ENCODE data around the gene ADCY5. TPM values are rescaled to one million over a fixed set of nuclear protein-coding genes. Genes with fewer than 3 reads are reported as not detected.

ADCY5 gene
- total and polyA plus RNA-seq, 2 experiments from 2014 or later = 3.1 to 4.7 TPM

DNA sequence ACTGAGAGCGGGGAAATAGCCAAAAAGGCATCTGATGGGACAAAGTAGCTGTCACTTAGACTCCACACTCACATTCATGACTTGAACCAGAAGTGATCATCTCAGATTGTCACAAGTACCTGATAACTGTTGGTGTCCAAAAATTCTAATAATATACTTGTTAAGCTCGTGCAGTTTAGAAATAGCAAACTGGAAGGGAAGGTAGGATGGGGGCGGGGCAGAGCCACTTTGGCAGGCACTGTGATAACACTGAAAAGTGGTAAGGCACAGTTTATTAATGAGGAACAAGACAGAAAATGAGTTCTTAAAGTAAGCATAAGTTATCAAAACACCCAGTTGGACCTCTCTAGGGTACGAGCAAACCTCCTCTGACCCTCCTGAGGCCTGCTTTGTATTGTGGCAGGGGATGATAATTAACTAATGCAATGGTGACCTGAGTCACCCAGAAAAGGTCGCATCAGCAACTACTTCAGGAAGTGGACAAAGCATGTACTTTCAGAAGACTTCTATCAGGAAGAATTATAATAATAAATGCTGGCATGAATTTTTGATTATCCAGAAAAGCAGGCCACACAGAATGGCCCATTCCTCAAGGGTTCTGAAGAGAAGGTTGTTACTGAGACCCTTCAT, 54.4 kb downstream of the ADCY5 start:
- H3K27ac ChIP-seq = no peak overlapping the region

DNA sequence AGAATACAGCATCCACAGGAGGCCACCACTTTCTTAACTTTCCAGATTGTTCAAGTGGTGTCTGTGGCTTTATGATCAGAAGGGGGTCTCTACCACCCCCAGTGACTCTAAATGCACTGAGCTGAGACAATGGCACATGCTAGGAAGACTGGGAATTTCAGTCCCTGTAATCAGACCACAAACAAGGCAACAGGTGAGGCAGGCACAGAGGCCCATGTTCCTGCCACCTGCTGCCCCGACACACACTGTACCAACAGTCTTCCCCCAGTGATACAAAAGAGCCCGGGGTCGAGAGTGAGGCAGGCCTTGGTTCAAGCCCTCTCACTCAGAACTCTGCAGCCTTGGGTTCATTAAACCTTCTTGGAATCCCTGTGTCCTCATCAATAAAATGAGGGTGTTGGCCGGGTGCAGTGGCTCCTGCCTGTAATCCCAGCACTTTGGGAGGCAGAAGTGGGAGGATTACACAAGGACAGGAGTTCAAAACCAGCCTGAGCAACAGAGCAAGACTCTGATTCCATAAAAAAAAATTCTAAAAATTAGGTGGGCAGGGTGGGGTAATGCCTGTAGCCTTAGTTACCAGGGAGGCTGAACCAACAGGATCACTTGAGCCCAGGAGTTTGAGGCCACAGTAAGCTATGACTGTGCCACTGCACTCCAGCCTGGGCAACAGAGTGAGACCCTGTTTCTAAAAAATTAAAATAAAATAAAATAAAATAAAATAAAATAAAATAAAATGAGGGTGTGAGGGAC, 55.8 kb downstream of the ADCY5 start:
- Histone ChIP-seq H3K4me1 (ENCODE audit: insufficient read depth) (peaks cover 8% of the 10 kb centered on the region), H3K4me2 (no peak overlapping the region), H3K4me3 (no peak overlapping the region), H3K9me3 (ENCODE audit: low read depth) (no peaks in the 10 kb centered on the region), H4K20me1 (ENCODE audit: insufficient read depth, poor library complexity, severe bottlenecking) (no peaks in the 10 kb centered on the region), H2AFZ (no peak overlapping the region), H3K36me3 (replicated peaks; ENCODE audit: insufficient read depth, low read depth) (no peaks in the 10 kb centered on the region), H3K27me3 (no peaks in the 10 kb centered on the region), H3K79me2 (no peaks in the 10 kb centered on the region), H3K27ac (no peak overlapping the region), H3K9me2 (replicated peaks; ENCODE audit: insufficient read depth) (no peaks in the 10 kb centered on the region)
- WGBS (ENCODE audit: low lambda C conversion rate, missing lambda C conversion rate) = 91% methylated on average over 4 of the region's 4 CpGs
- no peak for TF ChIP-seq EZH2 (IDR thresholded peaks at IDR 0.05; ENCODE audit: borderline replicate concordance)
- no peak for TF ChIP-seq EZH2phosphoT487 (IDR thresholded peaks at IDR 0.05; ENCODE audit: low read depth, severe bottlenecking, unreplicated experiment)
- TF ChIP-seq, protein P1, sequence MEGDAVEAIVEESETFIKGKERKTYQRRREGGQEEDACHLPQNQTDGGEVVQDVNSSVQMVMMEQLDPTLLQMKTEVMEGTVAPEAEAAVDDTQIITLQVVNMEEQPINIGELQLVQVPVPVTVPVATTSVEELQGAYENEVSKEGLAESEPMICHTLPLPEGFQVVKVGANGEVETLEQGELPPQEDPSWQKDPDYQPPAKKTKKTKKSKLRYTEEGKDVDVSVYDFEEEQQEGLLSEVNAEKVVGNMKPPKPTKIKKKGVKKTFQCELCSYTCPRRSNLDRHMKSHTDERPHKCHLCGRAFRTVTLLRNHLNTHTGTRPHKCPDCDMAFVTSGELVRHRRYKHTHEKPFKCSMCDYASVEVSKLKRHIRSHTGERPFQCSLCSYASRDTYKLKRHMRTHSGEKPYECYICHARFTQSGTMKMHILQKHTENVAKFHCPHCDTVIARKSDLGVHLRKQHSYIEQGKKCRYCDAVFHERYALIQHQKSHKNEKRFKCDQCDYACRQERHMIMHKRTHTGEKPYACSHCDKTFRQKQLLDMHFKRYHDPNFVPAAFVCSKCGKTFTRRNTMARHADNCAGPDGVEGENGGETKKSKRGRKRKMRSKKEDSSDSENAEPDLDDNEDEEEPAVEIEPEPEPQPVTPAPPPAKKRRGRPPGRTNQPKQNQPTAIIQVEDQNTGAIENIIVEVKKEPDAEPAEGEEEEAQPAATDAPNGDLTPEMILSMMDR (IDR thresholded peaks at IDR 0.05; ENCODE audit: poor library complexity) = no peak
- DNase-seq (ENCODE audit: low spot score) = no peak

More for the DNA sequence above, 54.4 kb downstream of the ADCY5 start:
- TF ChIP-seq, protein P1 (IDR thresholded peaks at IDR 0.05; ENCODE audit: poor library complexity) = no peak
- H4K20me1 ChIP-seq (ENCODE audit: insufficient read depth, poor library complexity, severe bottlenecking) = no peaks in the 10 kb centered on the region
- no peaks in the 10 kb centered on the region for H3K36me3 ChIP-seq (replicated peaks; ENCODE audit: insufficient read depth, low read depth)
- no peak overlapping the region for H2AFZ ChIP-seq
- H3K4me1 ChIP-seq (ENCODE audit: insufficient read depth) = peaks cover 8% of the 10 kb centered on the region
- no peaks in the 10 kb centered on the region for H3K9me3 ChIP-seq (ENCODE audit: low read depth)
- no peak overlapping the region for H3K4me2 ChIP-seq
- H3K9me2 ChIP-seq (replicated peaks; ENCODE audit: insufficient read depth) = no peaks in the 10 kb centered on the region
- no peak overlapping the region for H3K4me3 ChIP-seq
- H3K79me2 ChIP-seq = no peaks in the 10 kb centered on the region
- 78% methylated on average over 5 of the region's 5 CpGs for WGBS (ENCODE audit: low lambda C conversion rate, missing lambda C conversion rate)
- H3K27me3 ChIP-seq = no peaks in the 10 kb centered on the region
- DNase-seq (ENCODE audit: low spot score) = no peak

DNA sequence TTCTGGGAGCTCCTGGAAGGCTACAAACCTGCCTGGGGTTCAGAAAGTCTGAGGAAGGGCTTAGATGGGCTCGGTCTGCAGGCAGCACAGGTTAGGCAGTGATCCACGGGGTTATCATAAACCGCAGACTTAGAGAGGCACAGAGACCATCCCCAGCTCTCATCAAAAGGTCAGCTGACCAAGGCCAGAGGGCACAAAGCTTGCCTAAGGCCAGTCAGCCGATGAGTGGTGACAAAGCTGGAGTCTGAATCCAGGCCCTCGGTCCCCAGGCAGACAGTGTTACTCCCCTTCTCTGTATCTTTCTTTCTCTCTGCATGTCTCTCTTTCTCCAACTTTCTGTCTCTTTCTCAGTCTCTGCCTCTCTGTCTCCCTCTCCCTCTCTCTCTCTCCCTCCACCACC, 56.5 kb downstream of the ADCY5 start:
- Histone ChIP-seq H3K36me3 (replicated peaks; ENCODE audit: insufficient read depth, low read depth) (no peaks in the 10 kb centered on the region), H3K27me3 (no peaks in the 10 kb centered on the region), H3K79me2 (no peaks in the 10 kb centered on the region), H3K27ac (no peak overlapping the region), H3K9me3 (ENCODE audit: low read depth) (no peaks in the 10 kb centered on the region), H3K9me2 (replicated peaks; ENCODE audit: insufficient read depth) (no peaks in the 10 kb centered on the region), H3K4me1 (ENCODE audit: insufficient read depth) (peaks cover 9% of the 10 kb centered on the region), H3K4me3 (no peak overlapping the region), H2AFZ (no peak overlapping the region), H4K20me1 (ENCODE audit: insufficient read depth, poor library complexity, severe bottlenecking) (no peaks in the 10 kb centered on the region), H3K4me2 (no peak overlapping the region)
- 65% methylated on average over 5 of the region's 5 CpGs for WGBS (ENCODE audit: low lambda C conversion rate, missing lambda C conversion rate)
- DNase-seq (ENCODE audit: low spot score) = no peak
- TF ChIP-seq, protein P1 (IDR thresholded peaks at IDR 0.05; ENCODE audit: poor library complexity) = no peak
- no peak for TF ChIP-seq EZH2 (IDR thresholded peaks at IDR 0.05; ENCODE audit: borderline replicate concordance)
